ENCODE results near the gene CDRT4.

- TF ChIP-seq EGR1 (IDR thresholded peaks at IDR 0.05; ENCODE audit: low read depth) (no peak), SP1 (IDR thresholded peaks at IDR 0.05; ENCODE audit: low read depth) (no peak), RAD21 (IDR thresholded peaks at IDR 0.05; ENCODE audit: low read depth) (no peak), POLR2A (IDR thresholded peaks at IDR 0.05; ENCODE audit: borderline replicate concordance, extremely low read depth, insufficient read depth, insufficient read length) (no peak), CTCF (IDR thresholded peaks at IDR 0.05 in 2 of 3, conservative IDR thresholded peaks at IDR 0.05 in 1 of 3; ENCODE audit: borderline replicate concordance in 1 of 3, insufficient read depth in 1 of 3, low read depth in 2 of 3, low read length in 2 of 3) (no peak), JUND (IDR thresholded peaks at IDR 0.05) (no peak), SRF (IDR thresholded peaks at IDR 0.05; ENCODE audit: low read depth) (no peak), EZH2 (IDR thresholded peaks at IDR 0.05) (no peak)
Observed at GRCh38 chr17:15424521-15424920, 42.9 kb downstream of the CDRT4 start.

All from HCT116 (cell line).